DOHH2 (cell line): ENCODE measurements around the gene TKT.

Experiments used
- H3F3A ChIP-seq: fragments of 200-600 bp; sonication (generic), shearing (Covaris generic); 2 replicates; pipeline ENCODE4 v1.6.0; 2016; ENCODE audit warnings: antibody characterized with exemption, mild to moderate bottlenecking; ENCODE audit not compliant: control insufficient read depth, insufficient read depth
- H3K27ac ChIP-seq: fragments of 200-600 bp; sonication (generic); 2 replicates; pipeline ENCODE4 v1.5.1; 2014; ENCODE audit warnings: low read depth, mild to moderate bottlenecking, low read length, moderate library complexity
- H3K27me3 ChIP-seq: fragments of 200-600 bp; sonication (generic); 2 replicates; pipeline ENCODE4 v1.6.1; 2014; ENCODE audit warnings: mild to moderate bottlenecking, low read length, mixed read lengths; ENCODE audit not compliant: control insufficient read depth
- H3K36me3 ChIP-seq: fragments of 200-600 bp; sonication (generic); 2 replicates; pipeline ENCODE4 v1.6.1; 2014; ENCODE audit warnings: mild to moderate bottlenecking, low read length, moderate library complexity, mixed read lengths; ENCODE audit not compliant: control insufficient read depth
- H3K4me1 ChIP-seq: fragments of 200-600 bp; sonication (generic); 2 replicates; pipeline ENCODE4 v1.6.1; 2014; ENCODE audit warnings: mild to moderate bottlenecking, low read length, mixed read lengths; ENCODE audit not compliant: control insufficient read depth
- H3K4me2 ChIP-seq: fragments of 200-600 bp; sonication (generic); 2 replicates; pipeline ENCODE4 v1.6.0; 2014; ENCODE audit warnings: mild to moderate bottlenecking, low read length, moderate library complexity
- H3K4me3 ChIP-seq: fragments of 200-600 bp; sonication (generic); 2 replicates; pipeline ENCODE4 v1.5.1; 2014; ENCODE audit warnings: mild to moderate bottlenecking, low read length, mixed read lengths
- H3K79me2 ChIP-seq: fragments of 200-600 bp; sonication (generic); 2 replicates; pipeline ENCODE4 v1.6.1; 2014; ENCODE audit warnings: mild to moderate bottlenecking, low read length, mixed read lengths; ENCODE audit not compliant: control insufficient read depth
- H3K9me2 ChIP-seq: fragments of 200-600 bp; sonication (generic); replicated peaks from 2 replicates; pipeline ENCODE4 v1.6.1; 2014; ENCODE audit warnings: mild to moderate bottlenecking, low read length, mixed read lengths; ENCODE audit not compliant: control insufficient read depth
- H3K9me3 ChIP-seq: fragments of 200-600 bp; sonication (generic); 2 replicates; pipeline ENCODE4 v1.6.1; 2014; ENCODE audit warnings: antibody characterized with exemption, low read length, mixed read lengths; ENCODE audit not compliant: control insufficient read depth, insufficient read depth
- H4K20me1 ChIP-seq: fragments of 200-600 bp; sonication (generic); 2 replicates; pipeline ENCODE4 v1.6.0; 2014; ENCODE audit warnings: low read depth, mild to moderate bottlenecking, antibody characterized with exemption, low read length, moderate library complexity; ENCODE audit not compliant: control insufficient read depth, insufficient read depth
- EZH2phosphoT487 ChIP-seq: fragments of 200-600 bp; sonication (generic); IDR thresholded peaks from 2 replicates; pipeline ENCODE4 v1.6.1; 2017; ENCODE audit warnings: borderline replicate concordance, mild to moderate bottlenecking, antibody characterized with exemption, low read length, moderate library complexity, mixed read lengths
- TF ChIP-seq, protein P1 (sequence below): fragments of 200-600 bp; sonication (generic); IDR thresholded peaks from one replicate; pipeline ENCODE4 v1.5.1; 2014; ENCODE audit warnings: antibody characterized with exemption, mild to moderate bottlenecking, low read depth, low read length; ENCODE audit not compliant: poor library complexity, severe bottlenecking

The TKT gene

DNA sequence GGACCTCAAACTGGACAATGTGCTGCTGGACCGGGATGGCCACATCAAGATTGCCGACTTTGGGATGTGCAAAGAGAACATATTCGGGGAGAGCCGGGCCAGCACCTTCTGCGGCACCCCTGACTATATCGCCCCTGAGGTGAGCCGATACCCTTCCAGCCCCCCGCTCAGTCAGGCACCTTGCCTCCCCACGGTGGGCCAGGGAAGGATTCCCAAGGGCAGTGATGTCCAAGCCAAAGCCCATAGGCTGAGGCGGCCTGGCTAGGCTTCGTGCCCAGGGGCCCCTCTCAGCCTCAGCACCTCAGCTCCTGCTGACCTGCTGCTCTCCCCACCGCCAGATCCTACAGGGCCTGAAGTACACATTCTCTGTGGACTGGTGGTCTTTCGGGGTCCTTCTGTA lies 67.1 kb downstream of the TKT start:
- Histone ChIP-seq H3F3A (peaks cover 36% of the 10 kb centered on the region), H3K27ac (peak overlapping the region; percentile 83; the same call in 1 of the 2 replicates), H3K9me2 (no peaks in the 10 kb centered on the region), H3K4me3 (no peak overlapping the region), H4K20me1 (no peaks in the 10 kb centered on the region), H3K4me2 (no peak overlapping the region), H3K27me3 (no peaks in the 10 kb centered on the region), H3K36me3 (peaks cover 83% of the 10 kb centered on the region), H3K79me2 (peaks cover 5% of the 10 kb centered on the region), H3K9me3 (no peaks in the 10 kb centered on the region), H3K4me1 (peaks cover 70% of the 10 kb centered on the region)
- TF ChIP-seq EZH2phosphoT487: no peak
- TF ChIP-seq, protein P1, sequence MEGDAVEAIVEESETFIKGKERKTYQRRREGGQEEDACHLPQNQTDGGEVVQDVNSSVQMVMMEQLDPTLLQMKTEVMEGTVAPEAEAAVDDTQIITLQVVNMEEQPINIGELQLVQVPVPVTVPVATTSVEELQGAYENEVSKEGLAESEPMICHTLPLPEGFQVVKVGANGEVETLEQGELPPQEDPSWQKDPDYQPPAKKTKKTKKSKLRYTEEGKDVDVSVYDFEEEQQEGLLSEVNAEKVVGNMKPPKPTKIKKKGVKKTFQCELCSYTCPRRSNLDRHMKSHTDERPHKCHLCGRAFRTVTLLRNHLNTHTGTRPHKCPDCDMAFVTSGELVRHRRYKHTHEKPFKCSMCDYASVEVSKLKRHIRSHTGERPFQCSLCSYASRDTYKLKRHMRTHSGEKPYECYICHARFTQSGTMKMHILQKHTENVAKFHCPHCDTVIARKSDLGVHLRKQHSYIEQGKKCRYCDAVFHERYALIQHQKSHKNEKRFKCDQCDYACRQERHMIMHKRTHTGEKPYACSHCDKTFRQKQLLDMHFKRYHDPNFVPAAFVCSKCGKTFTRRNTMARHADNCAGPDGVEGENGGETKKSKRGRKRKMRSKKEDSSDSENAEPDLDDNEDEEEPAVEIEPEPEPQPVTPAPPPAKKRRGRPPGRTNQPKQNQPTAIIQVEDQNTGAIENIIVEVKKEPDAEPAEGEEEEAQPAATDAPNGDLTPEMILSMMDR: no peak

DNA sequence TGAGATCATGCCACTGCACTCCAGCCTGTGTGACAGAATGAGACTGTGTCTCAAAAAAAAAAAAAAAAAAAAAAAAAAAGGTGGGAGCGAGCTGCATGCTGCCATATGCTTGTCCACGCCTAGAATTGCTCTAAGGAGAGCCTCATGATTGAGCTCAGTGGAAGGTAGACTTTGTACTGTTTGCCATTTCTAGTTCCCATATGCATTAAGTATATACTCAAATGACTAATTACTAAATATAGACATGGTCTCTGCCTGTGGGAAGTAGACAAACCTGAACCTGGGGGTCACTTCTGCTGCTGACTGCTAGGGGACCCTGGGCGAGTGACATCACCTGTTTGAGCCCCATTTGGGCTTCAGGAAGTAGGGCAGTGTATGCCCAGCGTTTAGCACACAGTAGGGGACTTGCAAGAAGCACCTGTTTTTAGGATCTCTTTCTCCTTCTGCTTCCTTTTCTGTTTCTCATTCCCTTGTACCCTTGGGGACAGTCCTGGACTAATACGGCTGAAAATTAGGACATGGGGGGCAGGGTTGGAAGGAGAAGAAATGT lies 67.6 kb downstream of the TKT start:
- H3K27me3 ChIP-seq: no peaks in the 10 kb centered on the region
- TF ChIP-seq, protein P1: no peak
- TF ChIP-seq EZH2phosphoT487: no peak
- no peak overlapping the region for H3K27ac ChIP-seq
- H3K4me2 ChIP-seq: no peak overlapping the region
- H3K9me2 ChIP-seq: no peaks in the 10 kb centered on the region
- H3K9me3 ChIP-seq: no peaks in the 10 kb centered on the region
- H3K36me3 ChIP-seq: peaks cover 83% of the 10 kb centered on the region
- H3K79me2 ChIP-seq: peaks cover under 1% of the 10 kb centered on the region; the same call in 1 of the 2 replicates
- H4K20me1 ChIP-seq: no peaks in the 10 kb centered on the region
- H3K4me1 ChIP-seq: peaks cover 65% of the 10 kb centered on the region
- no peak overlapping the region for H3K4me3 ChIP-seq
- peaks cover 31% of the 10 kb centered on the region for H3F3A ChIP-seq

DNA sequence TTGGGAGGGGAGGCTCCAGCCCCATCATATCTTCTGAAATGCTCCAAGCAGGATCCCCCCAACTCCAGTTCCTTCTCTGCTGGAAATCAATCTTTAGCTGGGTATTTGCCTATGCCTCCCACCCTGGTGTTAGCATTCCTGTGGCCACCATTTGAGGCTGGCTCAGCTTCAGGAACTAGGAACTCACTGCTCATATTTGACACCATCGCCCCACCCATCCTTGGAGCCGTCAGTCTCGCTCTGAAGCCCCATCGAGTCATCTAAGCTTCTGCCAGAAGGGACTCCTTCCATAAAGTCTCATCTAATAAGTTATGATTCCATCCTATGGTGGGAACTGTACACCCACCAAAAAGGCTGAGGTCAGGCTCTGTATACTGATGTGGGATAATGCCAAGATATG lies 68.4 kb downstream of the TKT start:
- peaks cover 58% of the 10 kb centered on the region for H3K4me1 ChIP-seq
- no peak overlapping the region for H3K4me2 ChIP-seq
- H3K36me3 ChIP-seq: peaks cover 83% of the 10 kb centered on the region
- no peak for TF ChIP-seq EZH2phosphoT487
- TF ChIP-seq, protein P1: no peak
- no peaks in the 10 kb centered on the region for H3K9me2 ChIP-seq
- peaks cover 23% of the 10 kb centered on the region for H3F3A ChIP-seq
- no peak overlapping the region for H3K27ac ChIP-seq
- H3K9me3 ChIP-seq: no peaks in the 10 kb centered on the region
- no peaks in the 10 kb centered on the region for H3K27me3 ChIP-seq
- no peaks in the 10 kb centered on the region for H3K79me2 ChIP-seq
- H3K4me3 ChIP-seq: no peak overlapping the region
- no peaks in the 10 kb centered on the region for H4K20me1 ChIP-seq

DNA sequence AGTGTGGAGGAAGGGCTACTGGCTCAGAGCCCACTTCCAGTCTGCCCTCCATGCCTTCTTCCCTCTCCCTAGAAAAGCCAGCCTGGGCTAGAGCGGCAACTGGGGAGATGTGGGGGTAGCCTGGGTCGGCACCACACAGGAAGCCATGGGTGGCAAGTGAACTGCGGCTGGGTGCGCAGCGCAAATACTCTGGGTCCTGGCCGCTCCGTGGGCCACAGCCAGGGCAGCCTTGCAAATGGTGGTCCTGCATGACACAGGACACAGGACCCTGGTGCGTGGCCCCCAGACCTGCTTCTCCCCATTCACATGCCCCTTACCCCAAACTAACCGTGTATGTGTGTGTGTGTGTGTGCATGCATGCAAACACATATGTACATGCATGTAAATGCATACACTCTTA lies 69.1 kb downstream of the TKT start:
- no peaks in the 10 kb centered on the region for H3K9me2 ChIP-seq
- no peak overlapping the region for H3K27ac ChIP-seq
- peaks cover 86% of the 10 kb centered on the region for H3K36me3 ChIP-seq
- H3K79me2 ChIP-seq: peaks cover 2% of the 10 kb centered on the region
- H4K20me1 ChIP-seq: no peaks in the 10 kb centered on the region
- H3K4me1 ChIP-seq: peaks cover 53% of the 10 kb centered on the region
- no peak overlapping the region for H3K4me3 ChIP-seq
- no peaks in the 10 kb centered on the region for H3K27me3 ChIP-seq
- no peak for TF ChIP-seq EZH2phosphoT487
- TF ChIP-seq, protein P1: no peak
- H3F3A ChIP-seq: peaks cover 16% of the 10 kb centered on the region
- no peaks in the 10 kb centered on the region for H3K9me3 ChIP-seq
- H3K4me2 ChIP-seq: no peak overlapping the region
